Mesendoderm (in vitro differentiated cells): ENCODE data around the gene ATG2A.

Experiments used
- DNase-seq: peaks from one replicate; pipeline ENCODE4 v3.0.0; 2013
- H2AK5ac ChIP-seq: 2 replicates; pipeline ENCODE4 v1.6.1; 2013; ENCODE audit warnings: low read length, inconsistent platforms
- H2BK120ac ChIP-seq: 2 replicates; pipeline ENCODE4 v1.6.1; 2013; ENCODE audit warnings: low read depth, mild to moderate bottlenecking, low read length, moderate library complexity, mixed read lengths
- H2BK15ac ChIP-seq: replicated peaks from 2 replicates; pipeline ENCODE4 v1.6.1; 2013; ENCODE audit warnings: low read depth, mild to moderate bottlenecking, moderate library complexity
- H2BK5ac ChIP-seq: 2 replicates; pipeline ENCODE4 v1.6.1; 2013; ENCODE audit warnings: low read length, inconsistent platforms
- H3K18ac ChIP-seq: 2 replicates; pipeline ENCODE4 v1.6.1; 2013; ENCODE audit warnings: mild to moderate bottlenecking, low read length, mixed read lengths
- H3K23ac ChIP-seq: one replicate; pipeline ENCODE4 v1.6.1; 2013; ENCODE audit warnings: low read length
- H3K27ac ChIP-seq: 2 replicates; pipeline ENCODE4 v1.5.1; 2013; ENCODE audit warnings: low read depth, mild to moderate bottlenecking, inconsistent platforms, low read length, moderate library complexity
- H3K27me3 ChIP-seq: 2 replicates; pipeline ENCODE4 v1.6.1; 2013; ENCODE audit warnings: low read length, control low read depth, mild to moderate bottlenecking, inconsistent platforms; ENCODE audit not compliant: insufficient read depth, poor library complexity
- H3K36me3 ChIP-seq: 2 replicates; pipeline ENCODE4 v1.6.1; 2013; ENCODE audit warnings: low read length, inconsistent platforms; ENCODE audit not compliant: control insufficient read depth, insufficient read depth
- H3K4ac ChIP-seq: one replicate; pipeline ENCODE4 v1.6.1; 2013; ENCODE audit warnings: low read depth, mild to moderate bottlenecking, low read length, moderate library complexity
- H3K4me1 ChIP-seq: 2 replicates; pipeline ENCODE4 v1.6.1; 2013; ENCODE audit warnings: low read depth, low read length, inconsistent platforms; ENCODE audit not compliant: control insufficient read depth
- H3K4me2 ChIP-seq: 2 replicates; pipeline ENCODE4 v1.6.1; 2013; ENCODE audit warnings: low read length
- H3K4me3 ChIP-seq: 2 replicates; pipeline ENCODE4 v1.5.1; 2013; ENCODE audit warnings: mild to moderate bottlenecking, low read length
- H3K56ac ChIP-seq: one replicate; pipeline ENCODE4 v1.6.1; 2013; ENCODE audit warnings: low read length
- H3K79me1 ChIP-seq: 2 replicates; pipeline ENCODE4 v1.6.1; 2013; ENCODE audit warnings: low read length, inconsistent platforms
- H3K79me2 ChIP-seq: 2 replicates; pipeline ENCODE4 v1.6.1; 2013; ENCODE audit warnings: mild to moderate bottlenecking, low read length; ENCODE audit not compliant: control insufficient read depth, insufficient read depth
- H3K9ac ChIP-seq: 2 replicates; pipeline ENCODE4 v1.6.1; 2013; ENCODE audit warnings: low read length, inconsistent platforms
- H4K5ac ChIP-seq: one replicate; pipeline ENCODE4 v1.6.1; 2013; ENCODE audit warnings: low read length
- H4K8ac ChIP-seq: one replicate; pipeline ENCODE4 v1.6.1; 2013; ENCODE audit warnings: low read depth, mild to moderate bottlenecking, control low read depth, low read length, moderate library complexity
- WGBS: extraction: QIAGEN DNeasy Blood & Tissue Kit; methylation state at CpG from one replicate; pipeline ENCODE4 v1.1.7; 2013; ENCODE audit warnings: low lambda C conversion rate, missing lambda C conversion rate; ENCODE audit not compliant: insufficient coverage; ENCODE audit errors: extremely low coverage; 5-methylcytosine and 5-hydroxymethylcytosine counted together

ATG2A gene

GRCh38 chr11:64918017-64918416 lies 1.0 kb upstream of the ATG2A start:
- no peak overlapping the region for H4K5ac ChIP-seq
- no peak overlapping the region for H2BK5ac ChIP-seq
- H3K4me1 ChIP-seq: no peaks in the 10 kb centered on the region
- H3K4ac ChIP-seq: no peak overlapping the region
- H2AK5ac ChIP-seq: no peak overlapping the region
- no peaks in the 10 kb centered on the region for H3K36me3 ChIP-seq
- H3K4me3 ChIP-seq: no peak overlapping the region
- H3K56ac ChIP-seq: no peak overlapping the region
- H3K23ac ChIP-seq: no peak overlapping the region
- peak overlapping the region; percentile 47 for H3K4me2 ChIP-seq
- H3K79me2 ChIP-seq: no peaks in the 10 kb centered on the region
- peak overlapping the region; percentile 64 for H3K9ac ChIP-seq
- no peak overlapping the region for H3K18ac ChIP-seq
- no peak overlapping the region for H2BK15ac ChIP-seq
- H2BK120ac ChIP-seq: no peak overlapping the region
- H4K8ac ChIP-seq: no peak overlapping the region
- H3K79me1 ChIP-seq: peaks cover 2% of the 10 kb centered on the region
- DNase-seq: peak; percentile 39
- no peaks in the 10 kb centered on the region for H3K27me3 ChIP-seq
- WGBS: no CpG with 5 or more reads among the region's 4 CpGs
- H3K27ac ChIP-seq: no peak overlapping the region

GRCh38 chr11:64917663-64917995 lies 620 bp upstream of the ATG2A start:
- Histone ChIP-seq H3K4ac (no peak overlapping the region), H3K4me1 (no peaks in the 10 kb centered on the region), H2BK5ac (no peak overlapping the region), H3K79me1 (peaks cover 2% of the 10 kb centered on the region), H3K27me3 (no peaks in the 10 kb centered on the region), H4K5ac (no peak overlapping the region), H3K4me2 (peak overlapping the region; percentile 47), H3K18ac (no peak overlapping the region), H3K9ac (peak overlapping the region; percentile 64), H2AK5ac (no peak overlapping the region), H4K8ac (no peak overlapping the region), H3K27ac (no peak overlapping the region), H2BK15ac (no peak overlapping the region), H2BK120ac (no peak overlapping the region), H3K79me2 (no peaks in the 10 kb centered on the region), H3K4me3 (peak overlapping the region; percentile 20), H3K56ac (peak overlapping the region; percentile 73), H3K36me3 (no peaks in the 10 kb centered on the region), H3K23ac (no peak overlapping the region)
- peak; percentile 18 for DNase-seq
- WGBS: no CpG with 5 or more reads among the region's 6 CpGs

- H3K4me2 ChIP-seq: peak overlapping the region; percentile 95
- no peak overlapping the region for H2BK15ac ChIP-seq
- peak overlapping the region; percentile 66 for H3K4me3 ChIP-seq
- no peak overlapping the region for H3K23ac ChIP-seq
- H3K4me1 ChIP-seq: no peaks in the 10 kb centered on the region
- no peaks in the 10 kb centered on the region for H3K36me3 ChIP-seq
- no peak overlapping the region for H3K27ac ChIP-seq
- no peak overlapping the region for H4K8ac ChIP-seq
- peak; percentile 67 for DNase-seq
- no peaks in the 10 kb centered on the region for H3K27me3 ChIP-seq
- no peak overlapping the region for H3K4ac ChIP-seq
- H2BK120ac ChIP-seq: no peak overlapping the region
- no peak overlapping the region for H3K18ac ChIP-seq
- H2BK5ac ChIP-seq: no peak overlapping the region
- no CpG with 5 or more reads among the region's 23 CpGs for WGBS
- H4K5ac ChIP-seq: no peak overlapping the region
- H2AK5ac ChIP-seq: no peak overlapping the region
- H3K79me2 ChIP-seq: no peaks in the 10 kb centered on the region
- peak overlapping the region; percentile 90 for H3K56ac ChIP-seq
- peaks cover 2% of the 10 kb centered on the region for H3K79me1 ChIP-seq
- peak overlapping the region; percentile 96 for H3K9ac ChIP-seq
These were observed 802 bp downstream of the ATG2A start for GRCh38 chr11:64916040-64916774.

GRCh38 chr11:64915376-64915887 lies 1.6 kb downstream of the ATG2A start:
- DNase-seq: no peak
- H3K4me1 ChIP-seq: no peaks in the 10 kb centered on the region
- no peak overlapping the region for H3K27ac ChIP-seq
- peaks cover 2% of the 10 kb centered on the region for H3K36me3 ChIP-seq
- H3K79me2 ChIP-seq: no peaks in the 10 kb centered on the region
- H3K18ac ChIP-seq: no peak overlapping the region
- H3K23ac ChIP-seq: no peak overlapping the region
- no peak overlapping the region for H2BK120ac ChIP-seq
- no peak overlapping the region for H4K5ac ChIP-seq
- H2AK5ac ChIP-seq: no peak overlapping the region
- H2BK15ac ChIP-seq: no peak overlapping the region
- H3K4me3 ChIP-seq: no peak overlapping the region
- H2BK5ac ChIP-seq: no peak overlapping the region
- no peaks in the 10 kb centered on the region for H3K27me3 ChIP-seq
- H4K8ac ChIP-seq: no peak overlapping the region
- no peak overlapping the region for H3K4me2 ChIP-seq
- peak overlapping the region; percentile 90 for H3K56ac ChIP-seq
- no CpG with 5 or more reads among the region's 7 CpGs for WGBS
- peak overlapping the region; percentile 96 for H3K9ac ChIP-seq
- H3K4ac ChIP-seq: no peak overlapping the region
- H3K79me1 ChIP-seq: peaks cover 2% of the 10 kb centered on the region

GRCh38 chr11:64914123-64914522 lies 2.9 kb downstream of the ATG2A start:
- DNase-seq: no peak

More at GRCh38 chr11:64914123-64914522, 2.9 kb downstream of the ATG2A start:
- H4K5ac ChIP-seq: no peak overlapping the region
- H3K36me3 ChIP-seq: peaks cover 4% of the 10 kb centered on the region
- no peak overlapping the region for H2BK120ac ChIP-seq
- no peak overlapping the region for H3K9ac ChIP-seq
- no peak overlapping the region for H2BK15ac ChIP-seq
- WGBS: no CpG with 5 or more reads among the region's 17 CpGs
- peaks cover 2% of the 10 kb centered on the region for H3K79me1 ChIP-seq
- H3K27me3 ChIP-seq: no peaks in the 10 kb centered on the region
- no peak overlapping the region for H3K4me3 ChIP-seq
- H4K8ac ChIP-seq: no peak overlapping the region
- H3K23ac ChIP-seq: no peak overlapping the region
- H3K18ac ChIP-seq: no peak overlapping the region
- H3K79me2 ChIP-seq: no peaks in the 10 kb centered on the region
- no peak overlapping the region for H3K4ac ChIP-seq
- no peak overlapping the region for H3K27ac ChIP-seq
- no peak overlapping the region for H2BK5ac ChIP-seq
- H3K56ac ChIP-seq: no peak overlapping the region
- no peak overlapping the region for H2AK5ac ChIP-seq
- no peak overlapping the region for H3K4me2 ChIP-seq
- no peaks in the 10 kb centered on the region for H3K4me1 ChIP-seq
